IPS-20b (cell line): ENCODE results near the gene STMN3.
A peak's percentile ranks its signal among the peaks of the same experiment; 100 is the strongest.

Source experiments
- H3K27ac ChIP-seq: one replicate; pipeline ENCODE4 v1.5.1; 2013; ENCODE audit warnings: low read length
- H3K27me3 ChIP-seq: 2 replicates; pipeline ENCODE4 v1.6.1; 2013; ENCODE audit warnings: mild to moderate bottlenecking, low read length, inconsistent platforms; ENCODE audit not compliant: insufficient read depth
- H3K36me3 ChIP-seq: 2 replicates; pipeline ENCODE4 v1.6.1; 2013; ENCODE audit warnings: low read depth, mild to moderate bottlenecking, inconsistent platforms, low read length, moderate library complexity; ENCODE audit not compliant: insufficient read depth
- H3K4me1 ChIP-seq: 2 replicates; pipeline ENCODE4 v1.6.1; 2013; ENCODE audit warnings: mild to moderate bottlenecking, control low read depth, inconsistent platforms, low read length, moderate library complexity; ENCODE audit not compliant: insufficient read depth
- H3K4me3 ChIP-seq: 2 replicates; pipeline ENCODE4 v1.5.1; 2013; ENCODE audit warnings: mild to moderate bottlenecking, low read length, inconsistent platforms
- H3K9ac ChIP-seq: 2 replicates; pipeline ENCODE4 v1.6.1; 2013; ENCODE audit warnings: low read depth, mild to moderate bottlenecking, inconsistent platforms, low read length, moderate library complexity
- H3K9me3 ChIP-seq: 2 replicates; pipeline ENCODE4 v1.6.1; 2013; ENCODE audit warnings: mild to moderate bottlenecking, low read depth, low read length, inconsistent platforms; ENCODE audit not compliant: insufficient read depth

STMN3 gene

DNA sequence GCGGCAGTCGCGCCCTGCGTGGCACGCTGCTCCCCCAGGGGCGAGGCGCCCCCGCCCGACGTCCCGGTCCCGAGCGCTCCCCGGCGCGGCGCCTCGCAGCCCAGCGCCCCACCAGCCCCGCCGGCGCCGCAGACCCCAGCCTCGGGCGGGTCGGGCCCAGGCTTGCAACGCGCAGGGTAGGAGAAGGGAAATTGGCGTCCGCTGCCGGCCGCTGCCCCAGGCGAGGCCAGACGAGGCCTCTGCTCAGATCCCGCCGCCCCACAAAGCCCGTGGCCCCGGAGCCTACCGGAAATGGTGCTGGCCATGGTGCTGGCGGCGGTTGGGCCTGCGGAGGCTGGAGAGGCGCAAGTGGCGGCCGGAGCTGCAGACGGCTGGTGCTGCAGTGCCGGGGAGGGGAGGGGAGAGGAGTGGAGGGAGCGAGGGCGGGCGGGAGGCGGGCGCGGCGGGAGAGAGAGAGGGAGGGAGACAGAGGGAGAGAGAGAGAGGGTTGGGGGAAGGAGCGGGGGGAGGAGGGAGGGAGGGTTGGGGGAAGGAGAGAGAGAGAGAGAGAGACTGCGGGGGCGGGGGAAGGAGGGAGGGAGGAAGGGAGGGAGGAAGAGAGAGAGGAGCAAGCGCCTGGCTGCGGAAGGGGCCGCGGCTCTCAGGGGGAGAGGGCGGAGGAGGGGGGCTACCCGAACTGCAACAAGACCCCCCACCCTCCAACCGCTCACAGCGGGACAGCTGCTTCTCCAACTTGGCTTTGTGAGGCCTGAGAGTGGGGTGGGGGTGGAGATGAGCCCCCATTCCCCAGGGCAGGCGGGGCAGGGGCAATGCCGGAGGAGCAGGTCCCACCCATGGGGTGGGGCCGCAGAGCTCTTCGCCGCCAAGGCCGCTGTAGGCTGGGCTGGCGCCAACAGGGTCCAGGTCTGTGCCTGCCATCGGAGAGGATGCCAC, at the start of gene STMN3:
STMN3 (minus strand) TSS at position 384 of the 933 bp plus-strand sequence; CDS start at position 305, 79 bp downstream.
- peaks cover 11% of the 10 kb centered on the region for H3K4me1 ChIP-seq
- no peaks in the 10 kb centered on the region for H3K36me3 ChIP-seq
- H3K9me3 ChIP-seq, result no peaks in the 10 kb centered on the region
- peak within 1 kb of the TSS; percentile 96 for H3K9ac ChIP-seq
- peaks cover 11% of the 10 kb centered on the region for H3K27me3 ChIP-seq
- peak within 1 kb of the TSS; percentile 83 for H3K4me3 ChIP-seq
- H3K27ac ChIP-seq, result peak within 1 kb of the TSS; percentile 94

DNA sequence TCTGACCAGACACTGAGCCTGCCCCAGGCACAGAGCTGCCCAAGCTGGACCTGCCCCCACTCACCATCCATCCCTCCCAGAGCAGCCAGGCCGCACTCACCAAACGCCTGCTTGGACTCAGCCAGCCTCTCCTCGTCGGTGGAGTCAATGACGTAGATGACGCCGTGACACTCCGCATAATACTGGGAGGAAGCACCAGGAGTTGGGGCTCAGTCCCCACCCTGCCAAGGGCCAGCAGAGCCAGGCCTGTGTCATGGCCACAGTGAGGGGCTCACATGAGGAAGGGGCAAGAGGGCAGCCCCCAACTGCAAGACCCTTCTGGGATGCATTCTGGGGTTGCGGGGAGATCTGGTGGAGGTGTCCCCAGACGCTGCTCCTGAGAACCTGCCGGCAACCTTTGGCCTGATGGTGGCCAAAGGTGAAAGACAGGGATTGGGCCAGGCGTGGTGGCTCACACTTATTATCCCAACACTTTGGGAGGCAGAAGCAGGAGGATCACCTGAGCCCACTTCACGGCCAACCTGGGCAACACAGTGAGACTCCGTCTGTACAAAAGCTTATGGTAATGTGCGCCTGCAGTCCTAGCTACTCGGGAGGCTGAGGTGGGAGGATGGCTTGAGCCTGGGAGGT, 48.9 kb upstream of the STMN3 start:
- Histone ChIP-seq H3K9me3 (no peaks in the 10 kb centered on the region), H3K36me3 (peaks cover 26% of the 10 kb centered on the region)

GRCh38 chr20:63701329-63702035, 48.3 kb upstream of the STMN3 start:
- Histone ChIP-seq H3K4me3 (no peak overlapping the region), H3K36me3 (peaks cover 23% of the 10 kb centered on the region), H3K27ac (no peak overlapping the region), H3K9me3 (no peaks in the 10 kb centered on the region), H3K4me1 (peaks cover 2% of the 10 kb centered on the region; the same call in 1 of the 2 replicates), H3K9ac (no peak overlapping the region), H3K27me3 (no peaks in the 10 kb centered on the region)

More for the DNA sequence above, 48.9 kb upstream of the STMN3 start:
- Histone ChIP-seq H3K27ac (no peak overlapping the region), H3K27me3 (no peaks in the 10 kb centered on the region), H3K9ac (no peak overlapping the region), H3K4me3 (no peak overlapping the region), H3K4me1 (peaks cover 4% of the 10 kb centered on the region; the same call in 1 of the 2 replicates)

GRCh38 chr20:63701051-63701328, 47.8 kb upstream of the STMN3 start:
- Histone ChIP-seq H3K36me3 (peaks cover 18% of the 10 kb centered on the region), H3K9ac (no peak overlapping the region), H3K9me3 (no peaks in the 10 kb centered on the region), H3K4me1 (no peaks in the 10 kb centered on the region), H3K27me3 (no peaks in the 10 kb centered on the region), H3K27ac (no peak overlapping the region), H3K4me3 (no peak overlapping the region)

- no peaks in the 10 kb centered on the region for H3K4me1 ChIP-seq
- no peak overlapping the region for H3K27ac ChIP-seq
- no peak overlapping the region for H3K9ac ChIP-seq
- no peak overlapping the region for H3K4me3 ChIP-seq
- peaks cover 13% of the 10 kb centered on the region for H3K36me3 ChIP-seq
- H3K9me3 ChIP-seq, result no peaks in the 10 kb centered on the region
- H3K27me3 ChIP-seq, result no peaks in the 10 kb centered on the region
Measured at GRCh38 chr20:63700199-63701050, 47.2 kb upstream of the STMN3 start.

DNA sequence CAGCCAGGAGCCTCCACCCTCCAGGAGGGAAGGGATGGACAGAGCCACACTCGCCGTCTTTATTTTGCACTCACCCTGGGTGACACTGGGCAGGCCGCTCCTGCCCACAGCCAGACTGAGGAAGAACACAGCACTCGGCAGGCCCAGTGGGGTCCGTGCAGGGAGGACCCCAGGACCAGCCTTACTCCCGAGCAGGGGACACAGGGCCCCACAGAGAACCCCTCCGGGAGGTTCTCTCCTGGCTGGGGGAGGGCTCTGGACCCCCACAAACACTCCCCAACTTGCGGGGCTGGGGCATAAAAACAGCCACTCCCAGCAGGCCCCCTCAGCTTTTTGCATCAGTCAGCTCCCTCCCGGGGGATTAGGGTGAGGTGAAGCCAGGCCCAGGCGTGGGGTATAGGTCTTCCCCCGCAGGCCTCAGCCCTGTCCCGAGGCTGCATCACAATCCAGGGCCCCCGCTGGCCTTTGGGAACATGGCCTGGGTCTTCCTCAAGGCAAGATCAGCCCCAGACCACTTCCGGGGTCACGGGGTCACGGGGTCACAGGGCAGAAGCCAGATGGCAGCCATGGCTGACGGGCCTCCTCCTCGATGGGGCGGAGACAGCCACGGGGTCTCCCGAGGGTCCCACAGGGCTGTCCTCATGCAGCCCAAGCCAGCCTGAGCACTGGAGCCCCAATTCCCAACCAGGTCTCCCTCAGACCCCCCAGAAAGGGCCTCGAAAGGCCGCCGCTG, 46.4 kb upstream of the STMN3 start:
- Histone ChIP-seq H3K9me3 (no peaks in the 10 kb centered on the region), H3K27me3 (no peaks in the 10 kb centered on the region), H3K27ac (no peak overlapping the region), H3K4me1 (no peaks in the 10 kb centered on the region), H3K9ac (no peak overlapping the region), H3K36me3 (peaks cover 5% of the 10 kb centered on the region; the same call in 1 of the 2 replicates), H3K4me3 (no peak overlapping the region)

DNA sequence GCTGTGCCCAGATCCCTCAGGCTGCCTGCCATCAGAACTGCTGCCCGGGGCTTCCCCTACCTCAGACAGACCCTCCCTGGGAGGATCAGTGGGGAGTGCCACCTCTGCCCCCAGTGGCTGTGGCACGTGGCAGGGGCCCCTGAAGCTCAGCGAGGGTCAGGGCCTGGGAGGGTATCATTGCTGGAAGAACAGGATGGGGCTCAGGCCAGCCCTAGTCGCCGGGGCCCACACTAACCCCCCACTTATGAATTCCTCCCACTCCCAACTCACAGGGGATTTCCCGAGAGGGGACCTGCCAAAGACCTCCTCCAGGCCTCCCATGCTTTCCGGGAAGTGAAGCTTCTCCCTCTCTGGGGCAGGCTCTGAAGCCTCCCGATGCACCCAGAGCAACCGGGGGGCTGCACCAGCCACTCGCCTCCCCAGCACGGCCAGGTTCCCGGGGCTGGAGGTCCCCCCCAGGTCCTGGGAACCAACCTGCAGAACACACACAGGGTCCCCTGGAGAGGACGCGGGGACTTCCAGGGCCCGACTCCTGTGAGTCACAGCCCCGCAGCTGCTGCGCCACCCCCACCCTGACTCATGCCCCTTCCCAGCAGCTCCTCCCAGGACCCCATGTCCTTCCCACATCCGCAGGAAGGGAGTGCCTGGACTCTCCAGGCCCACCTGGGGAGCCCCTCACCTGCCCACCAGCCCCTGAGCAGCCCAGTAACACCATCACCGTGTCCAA, 45.7 kb upstream of the STMN3 start:
- H3K27ac ChIP-seq, result no peak overlapping the region
- no peak overlapping the region for H3K4me3 ChIP-seq
- H3K9ac ChIP-seq, result no peak overlapping the region
- H3K9me3 ChIP-seq, result no peaks in the 10 kb centered on the region
- H3K4me1 ChIP-seq, result no peaks in the 10 kb centered on the region
- no peaks in the 10 kb centered on the region for H3K36me3 ChIP-seq
- H3K27me3 ChIP-seq, result no peaks in the 10 kb centered on the region

- no peak overlapping the region for H3K4me3 ChIP-seq
- no peaks in the 10 kb centered on the region for H3K9me3 ChIP-seq
- no peak overlapping the region for H3K27ac ChIP-seq
- H3K27me3 ChIP-seq, result no peaks in the 10 kb centered on the region
- H3K4me1 ChIP-seq, result no peaks in the 10 kb centered on the region
- no peak overlapping the region for H3K9ac ChIP-seq
- H3K36me3 ChIP-seq, result no peaks in the 10 kb centered on the region
Measured at GRCh38 chr20:63697868-63698545, 44.8 kb upstream of the STMN3 start.

DNA sequence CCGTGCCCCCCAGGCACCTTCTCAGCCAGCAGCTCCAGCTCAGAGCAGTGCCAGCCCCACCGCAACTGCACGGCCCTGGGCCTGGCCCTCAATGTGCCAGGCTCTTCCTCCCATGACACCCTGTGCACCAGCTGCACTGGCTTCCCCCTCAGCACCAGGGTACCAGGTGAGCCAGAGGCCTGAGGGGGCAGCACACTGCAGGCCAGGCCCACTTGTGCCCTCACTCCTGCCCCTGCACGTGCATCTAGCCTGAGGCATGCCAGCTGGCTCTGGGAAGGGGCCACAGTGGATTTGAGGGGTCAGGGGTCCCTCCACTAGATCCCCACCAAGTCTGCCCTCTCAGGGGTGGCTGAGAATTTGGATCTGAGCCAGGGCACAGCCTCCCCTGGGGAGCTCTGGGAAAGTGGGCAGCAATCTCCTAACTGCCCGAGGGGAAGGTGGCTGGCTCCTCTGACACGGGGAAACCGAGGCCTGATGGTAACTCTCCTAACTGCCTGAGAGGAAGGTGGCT, 44.2 kb upstream of the STMN3 start:
- Histone ChIP-seq H3K9ac (no peak overlapping the region; the same call in 1 of the 2 replicates), H3K4me3 (peak overlapping the region; percentile 60; the same call in 1 of the 2 replicates), H3K9me3 (no peaks in the 10 kb centered on the region), H3K4me1 (no peaks in the 10 kb centered on the region), H3K27ac (no peak overlapping the region), H3K36me3 (no peaks in the 10 kb centered on the region), H3K27me3 (no peaks in the 10 kb centered on the region)
